Stimulated activated naive CD4-positive, alpha-beta T cell treated with Interleukin-2 at 50 U/mL for 16 hours (primary cell): ENCODE results near the gene ELF2.
"Not testable (repeated sequence)": the region's sequence is repeated elsewhere in the genome, so short reads cannot be mapped to it uniquely, and the experiment has no call there.

Experiments used
- DNase-seq: peaks from one replicate; lab custom pipeline; 2025; lab: John Stamatoyannopoulos, UW

Gene ELF2

GRCh38 chr4:139177049-139177868 is at the start of gene ELF2:
ELF2 (minus strand) TSS chr4:139177218; CDS start chr4:139137701, 39,517 bp downstream.
- peak; percentile 83 for DNase-seq

- no peak for DNase-seq
Observed at GRCh38 chr4:139223682-139224317, 46.8 kb upstream of the ELF2 start.

DNA sequence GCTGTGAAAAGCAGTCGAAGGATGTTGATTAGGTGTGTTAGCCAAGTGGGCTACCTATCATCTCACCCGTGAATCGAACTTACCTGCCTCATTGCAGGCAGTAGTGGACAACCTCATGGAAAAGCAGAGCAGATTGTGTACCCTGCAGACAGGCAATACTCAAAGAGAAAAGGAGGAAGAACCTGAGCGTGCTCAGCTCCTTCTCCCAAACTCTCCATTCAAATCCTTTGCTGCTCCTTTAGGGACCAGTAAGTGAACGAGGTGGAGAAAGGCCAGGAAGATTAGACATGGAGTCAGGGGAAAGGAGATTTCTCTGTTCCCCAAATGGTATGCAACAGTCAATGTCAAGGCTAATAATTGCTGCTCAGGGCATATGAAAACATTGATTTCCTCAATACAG is 45.2 kb upstream of the ELF2 start:
- no peak for DNase-seq

- DNase-seq = no peak
Observed at GRCh38 chr4:139221687-139222086, 44.7 kb upstream of the ELF2 start.

DNA sequence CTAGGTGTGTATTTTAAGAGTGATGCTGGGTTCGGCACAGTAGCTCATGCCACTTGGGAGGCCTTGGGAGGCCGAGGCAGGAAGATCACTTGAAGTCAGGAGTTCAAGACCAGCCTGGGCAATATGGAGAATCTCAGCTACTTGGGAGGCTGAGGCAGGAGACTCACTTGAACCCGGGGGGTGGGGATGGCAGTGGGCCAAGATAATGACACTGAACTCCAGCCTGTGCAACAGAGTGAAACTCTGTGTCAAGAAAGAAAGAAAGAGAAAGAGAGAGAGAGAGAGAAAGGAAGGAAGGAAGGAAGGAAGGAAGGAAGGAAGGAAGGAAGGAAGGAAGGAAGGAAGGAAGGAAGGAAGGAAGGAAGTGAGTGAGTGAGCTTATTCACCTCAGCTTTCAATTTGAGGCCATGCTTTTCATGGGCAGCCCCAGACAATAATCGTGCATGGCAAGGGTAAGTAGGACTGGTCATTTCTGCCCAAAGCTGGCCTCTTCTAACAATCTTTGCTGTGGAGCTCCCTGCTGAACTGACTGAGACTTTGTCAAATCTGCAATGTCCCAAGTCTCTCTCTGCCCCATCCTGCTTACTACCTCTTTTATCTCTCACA is 42.5 kb upstream of the ELF2 start:
- no peak for DNase-seq

DNA sequence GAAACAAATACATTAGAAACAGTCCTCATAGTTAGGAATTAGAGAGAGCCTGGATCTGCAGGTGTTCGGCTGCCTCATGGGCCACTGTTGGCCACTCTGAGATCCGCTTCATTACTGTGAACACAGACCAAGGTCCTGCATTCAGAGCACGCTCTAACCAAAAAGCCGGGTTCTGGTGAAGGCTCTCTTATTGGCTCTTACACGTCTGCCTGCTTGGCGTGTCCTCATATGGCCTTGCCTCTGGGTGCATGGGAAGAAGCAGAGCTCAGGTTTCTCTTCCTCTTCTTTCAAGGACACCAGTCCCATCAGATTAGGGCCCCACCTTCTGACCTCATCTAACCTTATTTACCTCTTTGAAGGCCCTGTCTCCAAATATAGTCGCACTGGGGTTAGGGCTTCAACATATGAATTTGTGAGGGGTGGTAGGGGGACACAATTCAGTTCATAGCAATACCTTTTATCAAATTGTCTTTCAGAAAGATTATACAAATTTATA is 37.1 kb upstream of the ELF2 start:
- DNase-seq = no peak

GRCh38 chr4:139213633-139214032 is 36.6 kb upstream of the ELF2 start:
- DNase-seq = not testable (repeated sequence)

- DNase-seq = no peak
Observed at GRCh38 chr4:139212900-139213299, 35.9 kb upstream of the ELF2 start.

DNA sequence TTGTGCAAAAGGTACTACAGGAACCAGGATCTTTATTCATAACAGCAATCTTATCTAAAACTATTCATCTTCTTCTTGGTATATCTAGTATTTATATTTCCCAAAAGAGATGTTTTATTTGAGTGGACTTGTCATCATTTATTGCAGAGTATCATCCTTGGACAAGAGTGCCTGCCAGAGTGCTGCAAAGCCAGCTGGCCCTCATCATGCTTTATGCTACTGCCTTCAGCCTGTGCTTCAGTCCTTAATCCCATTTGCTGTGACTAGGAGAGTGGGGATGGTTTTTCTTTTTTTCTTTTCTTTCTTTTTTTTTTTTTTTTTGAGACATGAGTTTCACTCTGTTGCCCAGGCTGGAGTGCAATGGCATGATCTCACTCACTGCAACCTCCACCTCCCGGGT is 33.5 kb upstream of the ELF2 start:
- no peak for DNase-seq

DNA sequence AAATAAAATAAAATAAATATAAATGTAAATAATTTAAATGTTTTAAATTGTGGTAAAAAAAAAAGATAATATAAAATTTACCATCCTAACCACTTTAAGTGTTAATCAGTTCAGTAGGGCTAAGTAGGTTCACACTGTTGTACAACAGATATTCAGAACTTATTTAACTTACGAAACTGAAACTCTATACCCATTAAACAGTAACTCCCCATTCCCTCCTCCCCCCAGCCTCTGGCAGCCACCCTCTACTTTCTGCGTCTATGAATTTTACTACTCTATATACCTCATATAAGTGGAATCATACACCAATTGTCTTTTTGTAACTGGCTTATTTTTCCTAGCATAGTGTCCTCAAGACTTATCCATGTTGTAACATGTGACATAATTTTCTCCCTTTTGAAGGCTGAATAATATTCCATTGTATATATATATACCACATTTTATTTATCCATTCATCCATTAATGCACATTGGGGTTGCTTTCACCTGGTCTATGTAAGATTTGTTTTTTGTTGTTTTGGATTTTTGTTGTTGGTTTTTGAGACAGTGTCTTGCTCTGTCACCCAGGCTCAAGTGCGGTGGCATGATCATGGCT is 32.5 kb upstream of the ELF2 start:
- no peak for DNase-seq

DNA sequence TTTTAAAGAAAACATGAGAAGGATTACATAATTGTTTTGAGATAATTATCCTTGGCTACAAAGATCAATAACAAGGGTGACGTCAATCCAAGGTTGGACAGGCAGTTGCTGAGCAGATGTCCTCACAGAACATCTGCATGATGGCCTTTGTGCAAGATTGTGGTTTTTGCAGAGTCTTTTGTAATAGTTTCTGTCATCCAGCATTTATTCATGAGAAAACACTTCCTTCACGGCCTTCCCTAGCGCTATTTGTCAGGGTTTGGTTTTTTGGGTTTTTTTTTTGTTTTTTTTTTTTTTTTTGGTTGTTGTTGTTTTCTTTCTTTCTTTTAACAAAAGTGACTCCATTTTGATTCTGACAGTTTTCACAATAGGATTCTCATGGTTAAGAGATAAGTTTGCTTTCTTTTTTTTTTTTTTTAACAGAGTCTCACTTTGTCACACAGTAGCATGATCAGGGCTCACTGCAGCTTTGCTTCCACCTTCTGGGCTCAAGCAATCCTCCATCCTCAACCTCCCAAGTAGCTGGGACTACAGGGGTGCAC is 31.5 kb upstream of the ELF2 start:
- no peak for DNase-seq

GRCh38 chr4:139207873-139208403 is 30.9 kb upstream of the ELF2 start:
- DNase-seq = no peak

GRCh38 chr4:139207247-139207646 is 30.2 kb upstream of the ELF2 start:
- no peak for DNase-seq

GRCh38 chr4:139202991-139203390 is 26.0 kb upstream of the ELF2 start:
- DNase-seq = no peak

DNA sequence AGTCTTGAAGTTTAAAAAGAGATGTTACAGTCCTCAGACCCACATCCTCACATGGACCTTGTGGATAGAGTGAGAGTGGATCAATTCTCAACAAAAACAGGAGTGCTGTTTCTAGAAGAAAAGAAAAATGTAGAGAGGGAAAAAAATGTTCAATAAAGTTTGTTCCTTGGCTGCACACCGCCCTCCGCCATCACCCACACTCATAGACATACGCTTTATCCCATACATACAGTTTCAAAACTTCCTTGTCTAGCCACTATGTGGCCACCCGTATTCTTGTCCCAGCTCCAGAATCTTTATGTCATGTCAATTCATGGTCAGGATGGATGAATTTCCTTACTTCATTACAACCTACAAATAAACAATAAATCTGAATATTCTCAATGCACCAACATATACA is 23.5 kb upstream of the ELF2 start:
- no peak for DNase-seq

DNA sequence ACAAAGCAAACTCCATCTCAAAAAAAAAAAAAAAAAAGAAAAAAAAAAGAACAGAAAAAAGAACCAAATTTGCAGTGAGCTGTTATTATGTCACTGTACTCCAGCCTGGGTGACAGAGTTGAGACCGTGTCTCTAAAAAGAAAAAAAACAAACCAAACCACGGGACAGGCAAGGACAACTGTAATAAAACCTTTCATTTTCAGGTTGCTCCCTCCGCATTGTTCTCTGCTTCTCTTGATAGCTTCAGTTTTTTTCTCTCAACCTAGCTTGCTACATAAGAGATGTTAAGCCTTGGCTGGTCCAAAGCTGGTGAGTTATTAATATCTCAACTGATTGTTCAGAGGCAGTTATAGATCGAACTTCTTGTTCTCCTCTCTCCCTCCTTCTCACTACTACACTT is 23.1 kb upstream of the ELF2 start:
- no peak for DNase-seq

DNA sequence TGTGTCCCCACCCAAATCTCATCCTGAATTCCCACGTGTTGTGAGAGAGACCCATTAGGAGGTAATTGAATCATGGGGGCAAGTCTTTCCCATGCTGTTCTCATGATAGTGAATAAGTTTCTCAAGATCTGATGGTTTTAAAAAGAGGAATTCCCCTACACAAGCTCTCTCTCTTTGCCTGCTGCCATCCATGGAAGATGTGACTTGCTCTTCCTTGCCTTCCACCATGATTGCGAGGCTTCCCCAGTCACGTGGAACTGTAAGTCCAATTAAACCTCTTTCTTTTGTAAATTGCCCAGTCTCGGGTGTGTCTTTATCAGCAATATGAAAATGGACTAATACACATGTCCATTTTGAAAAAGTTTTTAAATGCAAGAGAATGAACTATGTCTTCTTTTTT is 20.2 kb upstream of the ELF2 start:
- DNase-seq = not testable (repeated sequence)

DNA sequence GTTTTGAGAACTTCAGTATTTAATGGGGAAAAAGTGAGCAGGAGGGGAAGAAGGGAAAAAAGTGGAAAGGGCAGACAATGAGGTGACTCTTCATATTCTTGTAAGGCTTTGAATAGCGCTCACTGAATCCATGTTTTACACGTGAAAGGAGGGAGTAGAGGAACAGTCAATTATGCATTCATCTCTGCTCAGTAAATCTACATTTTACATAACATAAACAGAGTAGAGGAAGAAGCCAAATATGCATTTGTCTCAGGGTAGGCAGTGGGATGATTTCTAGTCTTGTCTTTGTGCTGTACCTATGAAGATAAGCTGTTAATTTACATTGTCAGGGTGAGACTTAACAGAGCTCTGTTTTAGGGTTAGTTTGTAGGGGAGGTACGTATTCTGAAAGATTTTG is 19.4 kb upstream of the ELF2 start:
- no peak for DNase-seq

DNA sequence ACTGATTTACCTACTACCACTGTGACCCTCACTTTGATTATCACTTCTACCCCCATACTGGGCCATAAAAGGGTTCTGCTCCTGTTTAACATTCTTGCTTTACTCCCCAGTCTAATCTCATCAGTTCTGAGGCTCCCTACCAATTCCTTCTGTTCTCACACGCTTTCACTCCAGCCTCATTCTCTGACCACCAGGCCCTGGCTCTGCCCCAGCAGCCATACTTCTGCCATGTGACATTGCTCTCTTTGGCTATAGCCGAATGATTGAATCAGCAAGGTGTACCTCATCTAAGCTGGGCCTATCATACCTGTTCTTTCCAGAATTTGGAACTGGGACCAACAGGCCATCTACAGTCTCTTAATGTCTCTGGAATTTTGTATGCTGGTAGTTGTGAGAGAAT is 14.4 kb upstream of the ELF2 start:
- DNase-seq = no peak

DNA sequence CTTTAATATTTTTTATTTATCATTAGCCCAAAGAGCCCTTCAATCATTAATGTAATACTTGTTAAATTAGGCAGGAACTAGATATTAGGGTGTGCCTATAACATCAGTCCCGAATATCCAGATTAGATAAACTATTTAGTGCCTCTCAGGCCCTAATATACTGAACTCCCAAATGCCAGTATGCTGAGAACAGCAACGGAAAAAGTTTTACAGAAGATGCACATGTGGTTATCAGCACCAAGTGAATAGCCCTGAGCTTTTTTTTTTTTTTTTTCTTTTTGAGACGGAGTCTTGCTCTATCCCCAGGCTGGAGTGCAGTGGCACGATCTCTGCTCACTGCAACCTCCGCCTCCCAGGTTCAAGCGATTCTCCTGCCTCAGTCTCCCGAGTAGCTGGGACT is 13.0 kb upstream of the ELF2 start:
- DNase-seq = no peak

DNA sequence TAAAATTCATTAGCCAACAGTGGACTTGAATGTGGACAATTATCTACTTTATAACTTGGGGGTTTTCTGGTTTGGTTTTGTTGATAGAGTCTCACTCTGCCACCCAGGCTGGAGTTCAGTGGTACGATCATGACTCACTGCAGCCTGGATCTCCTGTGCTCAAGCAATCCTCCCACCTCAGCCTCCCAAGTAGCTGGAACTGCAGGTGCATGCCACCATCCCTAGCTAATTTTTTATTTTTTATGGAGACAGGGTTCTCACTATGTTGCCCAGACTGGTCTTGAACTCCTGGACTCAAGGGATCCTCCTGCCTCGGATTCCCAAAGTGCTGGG is 12.4 kb upstream of the ELF2 start:
- DNase-seq = no peak
